ENCODE measurements around the gene ANTKMT. TPM values are rescaled to one million over a fixed set of nuclear protein-coding genes. Genes with fewer than 3 reads are reported as not detected.

ANTKMT gene
- total RNA-seq, 1 experiment from 2014 or later: 93.6 TPM

GRCh38 chr16:678858-679813, 41.8 kb upstream of the ANTKMT start:
- Histone ChIP-seq H3K4me3 (ENCODE audit: low read depth in 2 of 2, low read length in 2 of 2) (peak overlapping the region; percentile 59 to 68), H3K9me3 (ENCODE audit: control insufficient read depth, insufficient read depth, low read depth, low read length) (no peaks in the 10 kb centered on the region), H3K27ac (ENCODE audit: low read length) (peak overlapping the region; percentile 81), H3K36me3 (ENCODE audit: control insufficient read depth, insufficient read depth, low read length) (peaks cover 5% of the 10 kb centered on the region; the same call in 1 of the 2 replicates), H3K27me3 (ENCODE audit: control insufficient read depth, insufficient read depth, low read length) (no peaks in the 10 kb centered on the region), H3K4me1 (ENCODE audit: control insufficient read depth, insufficient read depth, low read length) (peaks cover 30% of the 10 kb centered on the region)
- ATAC-seq (peak; percentile 20), DNase-seq (ENCODE audit: low read depth, low spot score) (no peak)
- POLR2A ChIA-PET: no interaction called here
- TF ChIP-seq REST (IDR thresholded peaks at IDR 0.05; ENCODE audit: insufficient read depth in 1 of 2, low read depth in 2 of 2, low read length in 1 of 2) (no peak), CTCF (IDR thresholded peaks at IDR 0.05) (no peak), TCF7L2 (IDR thresholded peaks at IDR 0.05; ENCODE audit: low read depth, low read length) (no peak), SIN3A (IDR thresholded peaks at IDR 0.05; ENCODE audit: borderline replicate concordance, insufficient read depth, low read depth, low read length) (0 out of 2 replicates have a peak, but pooled peaks have one; percentile 19), POLR2AphosphoS5 (IDR thresholded peaks at IDR 0.05; ENCODE audit: low read depth, low read length) (no peak; the same call in 1 of the 2 replicates)
- intact Hi-C loops (cut with micrococcal nuclease; ENCODE audit: unreplicated experiment): no loop called here
- in situ Hi-C loops (cut with HindIII; ENCODE audit: low pct_unique_long_range_greater_than_20kb, low sequenced_read_pairs): no loop called here
- no TSS peak for BruUV-seq (replicated peaks)
- CTCF ChIA-PET: no interaction called here

GRCh38 chr16:679814-680624, 40.9 kb upstream of the ANTKMT start, which contains the start of gene STUB1:
STUB1 (plus strand) TSS chr16:680410; CDS start chr16:680526, 116 bp downstream.
- in situ Hi-C loops (cut with HindIII; ENCODE audit: low pct_unique_long_range_greater_than_20kb, low sequenced_read_pairs) (no loop called here), intact Hi-C loops (cut with micrococcal nuclease; ENCODE audit: unreplicated experiment) (loop anchor here (10.0 kb wide), 1 partner anchor 1095 kb away; the partner anchor contains the start of genes EME2, MRPS34 and NME3)
- ChIA-PET POLR2A (no interaction called here), CTCF (no interaction called here)
- DNase-seq (ENCODE audit: low read depth, low spot score): no peak
- Histone ChIP-seq H3K36me3 (ENCODE audit: control insufficient read depth, insufficient read depth, low read length) (peaks cover 5% of the 10 kb centered on the region; the same call in 1 of the 2 replicates), H3K27ac (ENCODE audit: low read length) (peak within 1 kb of the TSS; percentile 87), H3K4me3 (ENCODE audit: low read depth in 2 of 2, low read length in 2 of 2) (peak within 1 kb of the TSS; percentile 66 to 71), H3K27me3 (ENCODE audit: control insufficient read depth, insufficient read depth, low read length) (no peaks in the 10 kb centered on the region), H3K9me3 (ENCODE audit: control insufficient read depth, insufficient read depth, low read depth, low read length) (no peaks in the 10 kb centered on the region), H3K4me1 (ENCODE audit: control insufficient read depth, insufficient read depth, low read length) (peaks cover 21% of the 10 kb centered on the region)
- no TSS peak for BruUV-seq (replicated peaks)
- ATAC-seq: peak; percentile 43
- TF ChIP-seq SIN3A (IDR thresholded peaks at IDR 0.05; ENCODE audit: borderline replicate concordance, insufficient read depth, low read depth, low read length) (0 out of 2 replicates have a peak, but pooled peaks have one; percentile 6), POLR2AphosphoS5 (IDR thresholded peaks at IDR 0.05; ENCODE audit: low read depth, low read length) (peak; percentile 53), CTCF (IDR thresholded peaks at IDR 0.05) (no peak)

Data from Panc1 (cell line).